ENCODE measurements around the gene TM2D3. TPM values are rescaled to one million over a fixed set of nuclear protein-coding genes. Genes with fewer than 3 reads are reported as not detected.

The TM2D3 gene
- total and polyA plus RNA-seq, 2 of the 8 experiments (the other 6 are each of a cell fraction or from before 2014, with no cell fraction given), result 26.4 to 28.0 TPM

Small RNA genes within 50 kb of the gene (small RNA-seq; reads per million reads assigned to genes)
- gene RNU6-807P (ENCODE audit: insufficient read depth), result not detected

Other genes with a start within 250 kb of the TM2D3 start
- 3.3 and 4.0 TPM in 2 replicates for gene PCSK6, start 162.7 kb downstream of the TM2D3 start, total RNA-seq (2021; fragmentation: NEBNext Ultra II Directional; extraction: Animal tissue kit (Norgen Biotek cat#: 25700))
- 1.9 and 2.4 TPM in 2 replicates for gene PCSK6, start 162.7 kb downstream of the TM2D3 start, polyA plus RNA-seq (2011; rRNA removed)
- 11.9 and 13.9 TPM in 2 replicates for gene TARS3, start 72.1 kb upstream of the TM2D3 start, total RNA-seq (2021; fragmentation: NEBNext Ultra II Directional; extraction: Animal tissue kit (Norgen Biotek cat#: 25700))
- gene TARS3, start 72.1 kb upstream of the TM2D3 start, polyA plus RNA-seq (2011; rRNA removed), result 2.1 and 2.4 TPM in 2 replicates
- gene OR4F6, start 151.1 kb upstream of the TM2D3 start, total RNA-seq (2021; fragmentation: NEBNext Ultra II Directional; extraction: Animal tissue kit (Norgen Biotek cat#: 25700)), result not detected in 2 replicates
- not detected in 2 replicates for gene OR4F6, start 151.1 kb upstream of the TM2D3 start, polyA plus RNA-seq (2011; rRNA removed)
- gene OR4F15, start 159.8 kb upstream of the TM2D3 start, total RNA-seq (2021; fragmentation: NEBNext Ultra II Directional; extraction: Animal tissue kit (Norgen Biotek cat#: 25700)), result not detected in 2 replicates
- not detected in 2 replicates for gene OR4F15, start 159.8 kb upstream of the TM2D3 start, polyA plus RNA-seq (2011; rRNA removed)